ENCODE measurements around the gene GNS.
"Not testable (repeated sequence)": the region's sequence is repeated elsewhere in the genome, so short reads cannot be mapped to it uniquely, and the experiment has no call there.

The GNS gene

DNA sequence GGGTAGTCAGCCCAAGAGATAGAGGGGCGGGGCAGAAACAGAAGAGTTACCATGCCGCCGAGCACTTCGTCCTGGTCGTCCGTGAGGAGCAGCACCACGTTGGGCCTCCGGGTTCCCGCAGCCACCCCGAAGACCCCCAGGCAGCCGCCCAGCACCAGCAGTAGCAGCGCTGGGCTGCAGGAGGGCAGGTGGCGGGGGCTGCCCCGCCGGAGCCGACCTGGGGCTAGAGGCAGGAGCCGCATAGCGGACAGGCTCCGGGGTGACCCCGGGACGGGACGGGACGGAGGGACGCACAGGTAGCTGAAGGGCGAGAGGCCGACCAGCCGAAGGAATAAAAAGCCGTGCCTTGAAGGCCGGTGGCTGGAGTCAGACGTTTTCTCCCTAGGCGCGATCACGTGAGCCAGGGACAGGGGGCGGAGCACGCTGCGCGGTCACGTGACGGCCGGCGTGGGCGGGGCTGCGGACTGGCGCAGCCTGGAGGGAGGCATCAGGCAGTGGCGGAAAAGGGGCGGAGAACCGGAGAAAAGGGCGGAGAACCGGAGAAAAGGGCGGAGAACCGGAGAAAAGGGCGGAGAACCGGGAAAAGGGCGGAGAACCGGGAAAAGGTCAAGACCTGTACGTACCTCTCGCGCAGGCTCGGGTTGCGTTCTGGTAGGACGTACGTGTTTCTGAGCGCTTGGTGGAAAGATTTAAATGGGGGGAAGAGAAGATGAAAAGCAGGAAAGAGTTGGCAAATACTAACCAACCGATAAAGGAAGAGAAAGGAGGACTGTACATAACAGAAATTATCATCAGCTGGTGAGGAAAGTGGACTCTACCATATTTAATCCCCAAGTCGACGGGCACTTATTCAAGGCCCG lies at the start of gene GNS:
Gene GNS, minus strand, starts transcription at position 372 of the 860 bp plus-strand sequence. Its CDS starts 130 bp downstream, at position 242.
- peak; percentile 93 for DNase-seq (ENCODE audit: low read depth)

DNA sequence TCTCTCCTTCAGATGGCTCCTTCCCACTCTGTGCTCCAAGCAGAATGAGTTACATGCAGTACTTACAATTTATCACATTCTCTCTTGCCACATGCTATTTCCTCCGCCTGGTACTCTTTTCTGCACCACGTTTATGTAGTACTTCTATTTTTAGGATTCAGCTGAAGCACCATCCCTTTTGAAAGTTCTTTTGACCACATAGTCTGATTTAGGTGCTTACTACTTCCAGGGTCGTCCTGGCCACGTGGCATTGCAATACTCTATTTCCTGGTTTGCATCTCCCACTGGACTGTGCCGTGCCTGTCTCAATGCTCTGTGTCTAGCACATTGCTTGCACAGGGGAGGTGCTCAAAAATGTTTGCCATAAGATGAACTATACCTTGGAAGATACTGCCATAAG lies 48.9 kb upstream of the GNS start:
- DNase-seq (ENCODE audit: low read depth): no peak

DNA sequence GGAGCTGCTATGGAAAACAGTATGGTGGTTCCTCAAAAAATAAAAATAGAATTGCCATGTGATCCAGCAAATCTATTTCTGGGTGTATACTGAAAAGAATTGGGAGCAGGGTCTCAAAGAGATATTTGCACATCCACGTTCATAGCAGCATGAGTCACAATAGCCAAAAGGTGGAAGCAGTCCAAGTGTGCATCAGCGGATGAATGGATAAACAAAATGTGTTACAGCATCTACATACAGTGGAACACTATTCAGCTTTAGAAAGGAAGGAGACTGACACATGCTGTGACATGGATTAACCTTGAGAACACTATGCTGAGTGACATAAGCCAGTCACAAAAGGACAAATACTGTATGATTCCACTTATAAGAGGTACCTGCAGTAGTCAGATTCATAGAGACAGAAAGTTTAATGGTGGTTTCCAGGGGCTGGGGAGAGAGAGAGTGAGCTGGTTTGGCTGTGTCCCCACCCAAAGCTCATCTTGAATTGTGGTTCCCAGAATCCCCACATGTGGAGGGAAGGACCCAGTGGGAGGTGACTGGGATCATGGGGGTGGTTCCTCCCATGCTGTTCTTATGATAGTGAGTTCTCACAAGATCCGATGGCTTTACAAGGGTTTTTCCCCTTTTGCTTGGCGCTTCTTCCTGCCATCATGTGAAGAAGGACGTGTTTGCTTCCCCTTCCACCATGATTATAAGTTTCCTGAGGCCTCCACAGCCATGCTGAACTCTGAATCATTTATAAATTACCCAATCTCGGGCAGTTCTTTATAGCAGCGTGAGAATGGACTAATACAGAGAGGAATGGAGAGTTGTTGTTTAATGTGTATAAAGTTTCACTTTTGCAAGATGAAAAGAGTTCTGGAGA lies 47.6 kb upstream of the GNS start:
- DNase-seq (ENCODE audit: low read depth): no peak

DNA sequence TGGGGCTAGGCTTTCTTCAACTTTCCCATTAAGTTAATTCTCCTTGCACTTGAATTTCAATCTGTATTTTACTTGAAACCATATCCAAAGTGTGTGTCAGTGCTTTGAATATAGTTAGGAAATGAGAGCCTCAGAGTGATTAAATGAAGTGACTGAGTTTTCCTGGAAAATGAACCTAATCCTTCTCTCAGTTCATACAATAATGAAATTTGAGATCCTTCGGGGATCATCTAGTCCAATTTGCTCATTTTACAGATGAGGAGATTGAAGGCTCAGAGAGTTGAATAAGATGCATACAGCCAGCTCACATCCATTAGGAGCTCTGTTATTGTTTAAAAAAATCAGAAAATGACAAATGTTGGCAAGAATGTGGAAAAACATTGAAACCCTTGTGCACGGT lies 47.0 kb upstream of the GNS start:
- no peak for DNase-seq (ENCODE audit: low read depth)

DNA sequence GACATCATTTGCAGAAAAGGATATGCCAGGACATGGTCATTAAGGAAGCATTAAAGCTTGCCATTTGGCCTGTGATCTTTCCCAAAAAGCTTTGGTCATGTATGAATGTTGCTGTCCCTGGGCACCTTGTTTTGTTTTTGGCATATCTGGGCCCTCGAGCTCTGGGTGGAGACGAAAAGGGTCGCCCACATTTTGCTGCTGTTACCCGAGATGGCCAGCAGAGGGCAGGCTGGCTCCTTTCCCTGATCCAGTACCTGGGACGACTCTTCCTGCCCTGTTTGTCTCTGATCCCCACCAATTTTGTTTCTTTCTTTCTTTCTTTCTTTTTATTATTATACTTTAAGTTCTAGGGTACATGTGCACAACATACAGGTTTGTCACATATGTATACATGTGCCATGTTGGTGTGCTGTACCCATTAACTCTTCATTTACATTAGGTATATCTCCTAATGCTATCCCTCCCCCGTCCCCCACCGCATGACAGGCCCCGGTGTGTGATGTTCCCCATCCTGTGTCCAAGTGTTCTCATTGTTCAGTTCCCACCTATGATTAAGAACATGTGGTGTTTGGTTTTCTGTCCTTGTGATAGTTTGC lies 43.1 kb upstream of the GNS start:
- not testable (repeated sequence) for DNase-seq (ENCODE audit: low read depth)

DNA sequence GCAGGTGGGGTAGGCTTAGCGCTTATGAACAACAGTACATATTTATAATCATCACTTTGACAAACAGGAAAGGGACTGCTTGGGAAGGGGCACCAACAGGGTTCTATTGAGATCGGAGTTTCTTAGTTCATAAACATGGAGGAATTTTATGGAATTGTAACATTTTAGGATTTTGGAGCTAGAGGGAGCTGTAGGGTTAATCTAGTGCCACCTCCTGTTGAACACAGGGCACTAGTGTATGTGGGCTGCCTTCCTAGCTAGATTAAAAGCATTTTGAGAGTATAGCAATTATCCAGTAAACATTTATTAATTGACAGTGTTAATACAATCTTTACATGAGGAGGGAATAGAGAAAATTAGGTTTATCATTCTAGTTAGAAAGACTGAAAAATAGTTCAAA lies 42.2 kb upstream of the GNS start:
- no peak for DNase-seq (ENCODE audit: low read depth)

DNA sequence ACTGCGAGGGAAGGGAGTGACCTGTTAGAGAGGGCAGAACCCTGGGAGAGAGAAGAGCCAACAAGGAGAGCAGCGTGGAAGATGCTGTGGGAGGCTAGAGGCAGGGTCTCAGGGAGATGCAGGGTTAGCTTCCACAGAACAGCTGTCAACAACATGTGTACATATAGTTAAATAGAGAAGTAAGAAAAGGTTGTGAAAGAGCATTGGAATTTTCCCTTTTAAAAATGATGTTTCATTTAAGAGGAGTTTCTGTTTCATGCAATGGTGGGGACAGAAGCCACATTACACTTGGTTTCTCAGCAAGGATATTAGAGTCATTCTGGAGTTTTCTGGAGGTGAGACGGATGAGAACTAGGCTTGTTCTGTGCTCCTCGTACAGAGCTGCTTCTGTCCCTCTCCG lies 41.4 kb upstream of the GNS start:
- no peak for DNase-seq (ENCODE audit: low read depth)

DNA sequence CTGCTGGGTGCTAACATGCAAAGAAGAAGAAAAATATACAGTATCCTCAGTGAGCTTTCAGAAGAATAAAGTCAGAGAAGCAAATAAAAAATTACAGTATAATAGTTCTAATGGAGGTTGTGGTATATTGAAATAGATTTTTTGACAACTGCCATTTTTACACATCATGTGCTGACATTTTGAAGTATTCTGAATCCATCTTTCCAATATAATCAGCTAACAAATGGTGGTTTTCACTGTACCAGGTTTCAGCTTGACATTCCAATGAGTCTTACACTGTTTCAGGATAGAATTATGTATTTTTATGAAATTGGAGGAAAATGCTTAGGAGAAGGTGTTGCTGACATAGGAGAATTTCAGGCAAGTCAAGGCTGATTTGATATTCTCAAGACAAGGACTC lies 39.0 kb upstream of the GNS start:
- no peak for DNase-seq (ENCODE audit: low read depth)

DNA sequence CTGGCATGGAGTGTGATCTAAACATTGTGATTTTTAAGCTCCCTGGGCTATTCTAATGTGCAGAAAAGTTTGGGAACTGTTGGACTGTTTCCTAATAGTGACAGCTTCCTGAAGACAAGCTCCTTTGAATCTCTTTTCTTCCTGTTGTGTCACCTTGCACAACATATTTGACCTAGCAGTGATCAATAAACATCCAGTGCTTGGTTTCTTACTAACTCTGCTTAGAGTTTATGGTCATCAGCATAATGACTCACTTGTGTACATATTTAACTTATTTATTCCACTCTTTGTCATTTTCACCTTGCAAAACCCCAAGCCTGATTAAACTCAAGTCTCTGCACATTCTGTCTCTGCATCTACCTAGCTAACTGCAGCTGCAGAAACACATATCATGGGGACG lies 38.0 kb upstream of the GNS start:
- no peak for DNase-seq (ENCODE audit: low read depth)

DNA sequence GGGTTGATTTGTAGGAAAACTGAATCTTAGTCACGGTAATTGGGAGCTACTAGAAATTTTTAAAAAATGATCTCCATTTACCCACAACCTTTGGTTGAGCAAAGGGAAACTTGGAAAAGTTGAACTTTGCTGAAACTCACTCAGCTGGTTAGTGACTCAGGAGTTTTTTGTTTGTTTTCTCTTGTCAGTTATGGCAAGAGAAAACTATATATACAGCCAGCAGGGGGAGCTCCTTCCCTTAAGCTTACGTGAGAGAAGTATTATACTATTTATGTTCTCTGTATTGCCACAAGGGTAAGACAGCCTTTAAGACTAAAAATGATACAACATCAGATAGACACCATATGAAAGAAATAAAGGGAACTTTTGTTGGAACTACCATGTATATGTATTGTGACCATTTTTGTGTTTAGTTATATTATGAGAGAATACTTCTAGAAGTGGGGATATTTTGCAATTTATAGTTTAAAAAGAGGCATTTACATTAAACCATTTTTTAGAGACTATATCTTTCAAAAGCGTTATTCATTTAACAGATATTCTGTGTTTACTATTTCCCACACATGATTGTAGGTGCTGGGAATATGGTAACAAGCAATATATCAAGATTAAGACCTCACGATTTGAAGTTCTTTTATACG lies 37.1 kb upstream of the GNS start:
- DNase-seq (ENCODE audit: low read depth): no peak

DNA sequence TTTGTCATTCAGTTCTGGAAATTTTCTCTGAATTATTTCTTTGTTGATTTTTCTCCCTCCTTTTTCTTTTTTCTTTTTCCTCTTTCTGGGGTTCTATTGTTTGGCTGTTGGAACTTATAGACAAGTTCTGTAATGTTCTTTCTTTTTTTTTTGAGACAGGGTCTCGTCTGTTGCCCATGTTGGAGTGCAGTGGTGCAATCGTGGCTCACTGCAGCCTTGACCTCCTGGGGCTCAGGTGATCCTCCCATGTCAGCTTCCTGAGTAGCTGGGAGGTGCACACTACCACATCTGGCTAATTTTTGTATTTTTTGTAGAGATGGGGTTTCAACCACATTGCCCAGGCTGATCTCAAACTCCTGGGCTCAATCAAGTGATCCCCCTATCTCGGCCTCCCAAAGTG lies 35.1 kb upstream of the GNS start:
- DNase-seq (ENCODE audit: low read depth): no peak

DNA sequence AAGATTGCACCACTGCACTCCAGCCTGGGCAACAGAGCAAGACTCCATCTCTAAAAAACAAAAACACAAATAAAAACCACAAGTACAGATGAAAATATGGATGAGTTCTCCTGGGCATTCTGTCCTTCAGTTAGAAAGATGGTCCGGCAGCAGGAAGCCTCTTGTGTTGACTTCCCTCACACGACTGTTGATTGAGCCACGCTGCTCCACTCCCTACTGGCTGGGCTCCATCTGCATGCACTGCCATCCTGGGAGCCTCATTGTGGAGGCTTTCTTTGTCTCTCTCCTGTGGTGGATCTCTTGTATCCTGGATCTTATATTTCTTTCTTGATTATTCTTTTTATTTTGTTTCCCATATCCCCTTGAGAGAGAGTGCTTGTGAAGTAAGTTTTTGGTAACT lies 34.4 kb upstream of the GNS start:
- DNase-seq (ENCODE audit: low read depth): no peak

DNA sequence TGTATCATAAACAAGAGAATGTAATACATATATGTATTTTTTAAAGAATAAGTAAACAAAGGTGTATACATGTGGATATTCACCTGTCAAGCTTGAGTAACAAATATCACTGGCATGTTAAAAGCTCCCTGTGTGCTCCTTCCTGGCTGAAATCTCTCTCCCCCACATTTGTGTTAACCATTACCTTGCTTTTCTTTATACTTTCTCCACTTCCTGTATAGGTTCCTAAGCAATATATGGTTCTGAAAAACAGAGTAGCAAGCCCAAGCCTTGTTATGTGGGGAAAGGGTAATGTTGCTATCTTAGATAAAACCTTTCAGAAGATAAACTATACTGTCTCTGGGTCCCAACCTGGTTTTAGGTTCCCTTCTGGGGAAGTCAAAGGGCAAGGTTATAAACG lies 32.9 kb upstream of the GNS start:
- no peak for DNase-seq (ENCODE audit: low read depth)

DNA sequence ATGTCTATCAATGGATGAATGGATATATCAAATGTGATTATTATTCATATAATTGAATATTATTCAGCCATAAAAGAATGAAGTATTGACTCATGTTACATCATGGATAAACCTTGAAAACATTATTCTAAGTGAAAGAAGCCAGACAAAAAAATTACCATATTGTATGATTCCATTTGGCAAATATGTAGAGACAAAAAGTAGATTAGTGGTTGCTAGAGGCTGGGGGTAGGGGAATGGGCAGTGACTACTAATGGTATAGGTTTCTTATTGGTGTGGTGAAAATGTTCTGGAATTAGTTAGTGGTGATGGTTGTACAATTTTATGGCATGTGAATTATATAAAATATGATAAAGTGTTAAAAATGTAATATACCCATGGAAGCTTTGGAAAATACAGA lies 31.8 kb upstream of the GNS start:
- no peak for DNase-seq (ENCODE audit: low read depth)

DNA sequence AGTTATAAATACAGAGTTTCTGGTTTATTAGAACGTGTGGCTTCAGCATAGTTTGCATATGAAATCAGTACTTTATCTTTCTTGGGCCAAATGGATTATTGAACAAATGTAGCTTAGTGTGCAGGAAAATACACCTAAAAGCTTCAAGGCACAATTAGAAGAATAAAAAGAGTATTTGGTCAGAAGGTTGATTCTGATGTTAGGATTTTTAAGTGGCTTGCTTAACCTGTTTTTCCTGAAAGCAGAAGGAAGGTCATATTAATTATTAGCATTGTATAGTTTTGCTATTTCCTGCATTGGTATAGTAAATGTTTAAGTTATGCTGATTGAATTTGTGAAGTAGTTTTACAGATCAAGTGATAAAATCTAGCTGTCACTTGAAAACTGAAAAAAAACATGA lies 31.0 kb upstream of the GNS start:
- no peak for DNase-seq (ENCODE audit: low read depth)

DNA sequence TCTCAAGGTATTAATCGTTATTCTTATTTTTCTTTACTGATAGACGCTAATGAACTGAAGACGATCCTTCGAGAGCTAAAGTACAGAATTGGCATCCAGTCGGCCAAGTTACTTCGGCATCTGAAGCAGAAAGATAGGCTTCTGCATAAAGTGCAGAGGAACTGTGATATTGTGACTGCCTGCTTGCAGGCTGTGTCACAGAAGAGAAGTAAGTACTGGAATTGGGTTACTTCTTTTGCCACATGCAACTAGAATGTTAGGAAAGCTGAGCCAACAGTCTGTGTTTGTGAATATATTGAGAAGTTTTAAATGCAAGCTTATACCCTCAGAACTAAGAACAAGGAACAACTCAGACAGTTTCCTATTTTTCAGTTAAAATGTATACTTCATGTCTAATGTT lies 26.6 kb upstream of the GNS start:
- DNase-seq (ENCODE audit: low read depth): no peak

DNA sequence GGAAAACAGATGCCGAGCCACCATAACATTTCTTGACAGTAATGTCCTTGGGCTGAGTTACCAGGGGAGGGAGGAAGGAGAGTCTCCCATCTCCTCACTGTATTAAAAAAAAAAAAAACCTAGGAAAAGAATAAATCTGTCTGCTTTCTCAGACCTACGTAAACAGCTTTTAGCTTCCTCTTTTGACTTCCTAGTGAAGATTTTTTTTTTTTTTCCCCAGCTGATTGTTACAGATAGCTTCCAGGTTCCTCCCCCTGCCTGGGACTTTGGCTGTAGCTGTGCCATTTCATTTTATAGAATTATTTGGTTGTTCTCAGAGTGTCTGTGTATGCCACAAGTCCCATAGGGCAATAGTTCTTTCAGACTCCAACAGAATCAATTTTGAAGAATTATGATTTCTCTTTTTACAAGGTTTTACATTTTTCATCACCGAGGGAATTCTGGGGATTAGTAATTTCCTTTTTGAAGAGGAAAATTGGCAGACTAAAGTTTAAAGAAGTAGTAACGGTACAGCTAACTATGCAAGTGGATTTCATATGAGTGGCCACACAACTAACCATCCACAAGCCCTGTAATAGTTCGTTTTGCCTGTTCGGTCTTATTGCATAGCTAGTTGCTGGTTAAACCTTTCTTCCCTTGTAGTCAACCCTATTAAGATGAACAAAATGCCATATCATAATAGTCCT lies 23.1 kb upstream of the GNS start:
- DNase-seq (ENCODE audit: low read depth): no peak

DNA sequence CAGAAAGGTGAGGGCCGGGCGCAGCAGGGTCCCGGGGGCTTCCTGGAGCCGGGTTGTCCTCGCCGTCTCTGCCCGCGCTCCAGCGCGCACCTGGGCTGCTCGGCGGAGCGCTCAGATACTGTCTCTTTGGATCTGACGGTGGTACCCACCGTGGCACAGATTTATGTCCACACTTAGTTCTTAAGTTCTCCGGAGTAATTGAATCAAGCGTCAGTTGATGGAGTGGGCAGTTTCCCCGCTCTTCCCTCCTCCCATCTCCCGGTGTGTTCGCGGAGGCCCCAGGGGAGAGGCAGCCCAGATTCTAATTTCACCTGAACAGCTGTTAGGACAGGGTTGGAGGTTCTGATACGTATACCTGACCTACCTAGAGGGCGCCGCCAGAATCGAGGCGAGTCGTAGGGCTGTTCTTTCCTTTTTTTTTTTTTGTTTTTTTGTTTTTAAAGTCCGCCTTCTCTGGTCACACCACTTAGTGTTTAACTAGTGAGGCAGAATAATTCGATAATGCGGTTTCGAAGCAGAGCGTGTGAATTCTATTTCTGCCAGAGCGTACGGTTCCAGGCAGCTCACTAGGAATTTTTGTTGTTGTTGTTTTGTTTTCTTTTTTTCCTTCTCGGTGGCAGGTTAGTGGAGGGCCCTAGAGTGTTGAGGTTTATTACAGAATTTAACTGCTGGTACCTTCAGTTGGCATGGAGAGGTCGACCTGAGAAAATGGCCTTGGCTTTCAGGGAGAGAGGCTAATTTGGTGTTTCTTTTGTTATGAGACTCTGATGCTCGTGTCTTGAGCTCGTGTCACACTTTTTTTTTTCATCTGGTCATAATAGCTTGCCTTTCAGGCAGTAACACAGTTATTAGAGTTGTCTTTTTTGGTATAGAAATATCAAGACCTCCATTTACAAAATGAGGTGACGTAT lies 22.3 kb upstream of the GNS start:
- DNase-seq (ENCODE audit: low read depth): no peak

DNA sequence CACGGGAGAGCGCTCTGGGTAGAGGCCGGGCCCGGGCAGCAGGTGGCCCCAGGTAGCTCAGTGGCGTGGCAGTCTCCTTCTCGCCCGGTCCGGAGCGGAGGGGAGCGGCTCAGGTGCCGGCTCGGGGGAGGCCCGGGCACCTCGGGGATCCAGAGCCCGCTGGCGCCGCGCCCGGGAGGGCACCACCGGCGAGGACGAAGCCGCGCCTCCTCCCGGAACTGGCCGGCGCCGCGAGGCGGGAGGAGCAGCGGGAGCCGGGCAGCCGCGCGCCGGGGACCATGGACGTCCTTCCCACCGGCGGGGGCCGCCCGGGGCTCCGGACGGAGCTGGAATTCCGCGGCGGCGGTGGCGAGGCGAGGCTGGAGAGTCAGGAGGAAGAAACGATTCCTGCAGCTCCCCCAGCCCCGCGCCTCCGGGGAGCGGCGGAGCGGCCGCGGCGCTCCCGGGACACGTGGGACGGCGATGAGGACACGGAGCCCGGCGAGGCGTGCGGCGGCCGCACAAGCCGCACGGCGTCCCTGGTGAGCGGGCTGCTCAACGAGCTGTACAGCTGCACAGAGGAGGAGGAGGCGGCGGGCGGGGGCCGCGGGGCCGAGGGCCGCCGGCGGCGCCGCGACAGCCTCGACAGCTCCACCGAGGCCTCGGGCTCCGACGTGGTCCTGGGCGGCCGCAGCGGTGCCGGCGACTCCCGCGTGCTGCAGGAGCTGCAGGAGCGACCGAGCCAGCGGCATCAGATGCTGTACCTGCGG lies 21.5 kb upstream of the GNS start:
- no peak for DNase-seq (ENCODE audit: low read depth)

DNA sequence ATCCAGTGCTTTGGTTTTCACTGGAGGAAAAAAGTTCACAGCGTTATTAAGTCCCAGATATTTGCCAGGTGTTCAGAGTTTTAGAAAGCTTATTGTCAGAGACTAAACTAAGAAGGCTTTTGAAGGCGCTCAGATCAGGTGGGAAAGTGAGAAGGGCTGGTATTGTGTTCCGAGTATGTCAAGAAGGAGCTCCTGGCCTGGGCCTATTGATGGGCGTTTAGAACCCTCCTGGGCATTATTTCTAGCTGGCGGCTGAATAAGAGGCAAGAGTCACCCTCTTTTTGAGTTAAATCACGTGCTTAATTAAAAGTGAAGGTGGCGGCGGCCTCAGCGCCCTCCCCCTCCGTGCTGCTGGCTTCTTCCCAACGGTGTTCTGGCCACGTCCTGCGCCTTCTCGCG lies 20.9 kb upstream of the GNS start:
- DNase-seq (ENCODE audit: low read depth): no peak

Measured in stimulated activated CD8-positive, alpha-beta memory T cell treated with anti-CD3 and anti-CD28 coated beads, Interleukin-4, amount 100 ng/mL, for 24 hours (primary cell).